ENCODE data around the gene RTN4. TPM values are rescaled to one million over a fixed set of nuclear protein-coding genes. Genes with fewer than 3 reads are reported as not detected.

The RTN4 gene
- total RNA-seq, 4 donors from 2014 or later: 216 to 304 (median 228) TPM

DNA sequence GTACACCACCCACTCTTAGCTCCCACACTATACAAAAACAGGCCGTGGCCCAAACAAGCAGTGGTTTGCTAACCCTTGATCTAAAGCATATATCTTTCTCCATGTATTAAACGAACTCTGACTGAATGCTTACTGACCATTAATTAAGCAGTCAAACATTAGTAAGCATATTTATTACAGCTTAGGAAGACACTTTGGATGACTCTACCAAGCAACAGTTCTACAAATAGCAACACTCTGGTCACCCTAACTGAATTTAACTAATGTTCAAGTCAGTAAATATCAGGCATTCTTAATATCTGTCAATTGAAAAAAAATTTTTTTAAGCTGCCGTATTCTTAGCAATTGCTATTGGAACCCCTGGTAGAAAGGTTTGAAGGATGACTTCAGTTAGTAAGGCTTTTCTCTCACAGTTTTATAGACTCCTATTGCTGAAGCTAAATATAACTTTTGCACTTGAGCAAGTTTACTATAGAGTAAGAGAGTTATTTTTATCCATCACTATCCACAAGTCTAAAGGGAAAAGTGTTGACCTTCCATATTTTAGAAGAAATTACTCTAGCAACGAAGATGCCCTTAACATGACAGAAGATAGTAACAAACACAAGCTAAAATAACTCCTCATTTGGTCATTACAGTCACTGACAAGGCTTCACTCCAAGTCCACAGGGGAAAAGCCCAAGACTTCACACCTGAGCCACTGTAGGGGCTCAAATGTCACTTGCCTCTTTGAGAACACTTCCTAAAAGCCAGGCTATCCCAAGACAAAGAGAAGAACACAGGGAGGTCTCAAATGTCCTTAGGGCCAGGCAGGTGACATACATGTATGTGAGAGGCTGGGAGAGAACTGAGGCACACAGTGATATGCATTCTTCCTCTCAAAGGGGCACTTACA is 74.4 kb downstream of the RTN4 start:
- H3K9me3 ChIP-seq: no peaks in the 10 kb centered on the region
- H3K27me3 ChIP-seq: no peaks in the 10 kb centered on the region
- H3K27ac ChIP-seq: peak overlapping the region; percentile 44 to 66 (median 56)
- peaks cover 0 to 15% of the 10 kb centered on the region in 2 donors for H3K36me3 ChIP-seq
- TF ChIP-seq, protein P1, sequence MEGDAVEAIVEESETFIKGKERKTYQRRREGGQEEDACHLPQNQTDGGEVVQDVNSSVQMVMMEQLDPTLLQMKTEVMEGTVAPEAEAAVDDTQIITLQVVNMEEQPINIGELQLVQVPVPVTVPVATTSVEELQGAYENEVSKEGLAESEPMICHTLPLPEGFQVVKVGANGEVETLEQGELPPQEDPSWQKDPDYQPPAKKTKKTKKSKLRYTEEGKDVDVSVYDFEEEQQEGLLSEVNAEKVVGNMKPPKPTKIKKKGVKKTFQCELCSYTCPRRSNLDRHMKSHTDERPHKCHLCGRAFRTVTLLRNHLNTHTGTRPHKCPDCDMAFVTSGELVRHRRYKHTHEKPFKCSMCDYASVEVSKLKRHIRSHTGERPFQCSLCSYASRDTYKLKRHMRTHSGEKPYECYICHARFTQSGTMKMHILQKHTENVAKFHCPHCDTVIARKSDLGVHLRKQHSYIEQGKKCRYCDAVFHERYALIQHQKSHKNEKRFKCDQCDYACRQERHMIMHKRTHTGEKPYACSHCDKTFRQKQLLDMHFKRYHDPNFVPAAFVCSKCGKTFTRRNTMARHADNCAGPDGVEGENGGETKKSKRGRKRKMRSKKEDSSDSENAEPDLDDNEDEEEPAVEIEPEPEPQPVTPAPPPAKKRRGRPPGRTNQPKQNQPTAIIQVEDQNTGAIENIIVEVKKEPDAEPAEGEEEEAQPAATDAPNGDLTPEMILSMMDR (IDR thresholded peaks at IDR 0.05): peak in 1 of 4 experiments; percentile 3
- TF ChIP-seq EP300 (IDR thresholded peaks at IDR 0.05): no peak
- ATAC-seq: no peak
- no peak overlapping the region for H3K4me3 ChIP-seq
- 35% methylated on average over 4 of the region's 4 CpGs for WGBS, 2 donors (ENCODE audit: low coverage in 1 of 2)
- H3K4me1 ChIP-seq: peaks cover 22 to 84% (median 31%) of the 10 kb centered on the region in 3 donors

DNA sequence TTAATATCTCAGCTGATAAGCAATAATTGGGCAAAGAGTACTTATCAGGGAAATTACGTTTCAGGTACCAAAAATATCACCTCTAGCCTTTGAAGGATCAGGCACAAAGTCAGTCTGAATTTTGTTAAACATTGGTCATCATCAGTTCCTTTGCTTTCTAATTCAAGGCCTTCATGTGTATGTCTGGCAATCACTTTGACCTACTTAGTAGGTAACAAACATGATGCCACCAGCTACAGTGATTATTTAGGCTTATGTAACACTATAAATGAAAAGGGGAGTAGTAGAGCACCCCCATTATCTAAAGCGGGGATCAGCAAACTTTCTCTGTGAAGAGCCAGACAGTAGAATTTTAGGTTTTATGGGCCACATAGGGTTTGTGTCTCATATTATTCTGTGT is 75.1 kb downstream of the RTN4 start:
- peak overlapping the region in 3 of 4 donors; percentile 44 to 66 (median 65) for H3K27ac ChIP-seq
- no peaks in the 10 kb centered on the region for H3K27me3 ChIP-seq
- peaks cover 0 to 21% of the 10 kb centered on the region in 2 donors for H3K36me3 ChIP-seq
- H3K9me3 ChIP-seq: no peaks in the 10 kb centered on the region
- TF ChIP-seq POLR2A (IDR thresholded peaks at IDR 0.05): no peak
- H3K4me1 ChIP-seq: peaks cover 22 to 78% (median 31%) of the 10 kb centered on the region in 3 donors
- 72 to 85% methylated on average over 2 of the region's 2 CpGs for WGBS, 2 donors (ENCODE audit: low coverage in 1 of 2)
- no peak overlapping the region for H3K4me3 ChIP-seq
- no peak for ATAC-seq

DNA sequence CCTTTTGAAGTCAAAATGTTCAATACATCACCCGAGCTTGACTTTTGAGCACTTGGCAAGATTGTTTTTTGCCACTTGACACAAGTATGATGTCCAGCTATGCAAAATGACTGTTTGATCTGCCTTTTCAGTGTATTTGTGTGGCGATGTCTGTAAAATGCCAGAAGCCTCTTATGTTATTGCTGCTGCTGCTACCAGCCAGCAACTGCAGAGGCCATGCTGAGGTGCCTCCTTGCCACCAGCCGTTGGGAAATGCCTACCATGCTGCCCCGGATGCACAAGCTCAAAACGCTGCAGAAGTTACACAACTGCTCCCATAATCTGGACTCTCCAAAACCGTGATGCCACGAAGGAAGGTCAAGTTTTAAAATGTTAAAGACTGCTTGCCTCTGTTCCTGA is 80.3 kb downstream of the RTN4 start:
- Histone ChIP-seq H3K27ac (no peak overlapping the region), H3K4me1 (peaks cover 0 to 44% (median 5%) of the 10 kb centered on the region in 3 donors), H3K27me3 (no peaks in the 10 kb centered on the region), H3K9me3 (no peaks in the 10 kb centered on the region), H3K36me3 (peaks cover 0 to 53% of the 10 kb centered on the region in 2 donors), H3K4me3 (no peak overlapping the region)
- WGBS, 2 donors (ENCODE audit: low coverage in 1 of 2): 74 to 83% methylated on average over 3 to 4 of the region's 7 CpGs
- no peak for TF ChIP-seq POLR2A (IDR thresholded peaks at IDR 0.05)
- TF ChIP-seq POLR2AphosphoS5 (IDR thresholded peaks at IDR 0.05): no peak
- TF ChIP-seq, protein P1 (IDR thresholded peaks at IDR 0.05): no peak
- no peak for TF ChIP-seq EP300 (IDR thresholded peaks at IDR 0.05)
- ATAC-seq: no peak

DNA sequence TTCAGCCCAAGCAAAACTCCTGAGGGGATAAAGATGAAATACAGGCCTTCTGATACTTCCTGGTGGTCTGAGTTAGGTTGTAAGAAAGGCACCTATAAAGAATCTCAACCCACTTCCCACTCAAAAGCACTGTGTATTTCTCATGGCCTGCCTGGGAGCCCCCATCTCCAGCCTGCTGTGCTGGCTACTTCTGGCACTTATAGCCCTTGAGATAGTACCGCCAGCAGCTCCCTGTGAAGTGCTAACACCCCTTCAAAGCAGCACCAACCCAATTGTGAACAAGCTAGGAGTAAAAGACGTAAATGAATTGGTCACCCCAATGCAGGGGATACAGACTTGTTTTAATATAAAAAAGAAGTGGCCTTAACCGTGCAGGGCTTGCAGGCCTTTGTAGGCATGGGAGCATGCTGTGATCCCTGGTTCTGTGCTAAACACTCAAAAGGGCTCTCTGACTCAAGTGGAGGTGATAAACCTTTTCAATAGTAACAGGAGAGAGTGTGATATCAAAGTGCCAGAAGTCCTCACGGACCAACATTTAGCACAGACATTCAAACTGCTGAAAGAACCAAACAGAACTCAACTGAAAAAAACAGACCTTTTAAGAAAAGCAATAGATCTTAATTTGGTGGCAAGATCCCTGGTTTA is 80.8 kb downstream of the RTN4 start:
- 50 to 57% methylated on average over 2 of the region's 4 CpGs for WGBS, 2 donors (ENCODE audit: low coverage in 1 of 2)
- Histone ChIP-seq H3K4me3 (no peak overlapping the region), H3K27me3 (no peaks in the 10 kb centered on the region), H3K4me1 (peaks cover 0 to 38% (median 5%) of the 10 kb centered on the region in 3 donors), H3K27ac (no peak overlapping the region), H3K9me3 (no peaks in the 10 kb centered on the region), H3K36me3 (peaks cover 0 to 53% of the 10 kb centered on the region in 2 donors)
- no peak for ATAC-seq
- TF ChIP-seq, protein P1 (IDR thresholded peaks at IDR 0.05): no peak
- TF ChIP-seq POLR2AphosphoS5 (IDR thresholded peaks at IDR 0.05): no peak

DNA sequence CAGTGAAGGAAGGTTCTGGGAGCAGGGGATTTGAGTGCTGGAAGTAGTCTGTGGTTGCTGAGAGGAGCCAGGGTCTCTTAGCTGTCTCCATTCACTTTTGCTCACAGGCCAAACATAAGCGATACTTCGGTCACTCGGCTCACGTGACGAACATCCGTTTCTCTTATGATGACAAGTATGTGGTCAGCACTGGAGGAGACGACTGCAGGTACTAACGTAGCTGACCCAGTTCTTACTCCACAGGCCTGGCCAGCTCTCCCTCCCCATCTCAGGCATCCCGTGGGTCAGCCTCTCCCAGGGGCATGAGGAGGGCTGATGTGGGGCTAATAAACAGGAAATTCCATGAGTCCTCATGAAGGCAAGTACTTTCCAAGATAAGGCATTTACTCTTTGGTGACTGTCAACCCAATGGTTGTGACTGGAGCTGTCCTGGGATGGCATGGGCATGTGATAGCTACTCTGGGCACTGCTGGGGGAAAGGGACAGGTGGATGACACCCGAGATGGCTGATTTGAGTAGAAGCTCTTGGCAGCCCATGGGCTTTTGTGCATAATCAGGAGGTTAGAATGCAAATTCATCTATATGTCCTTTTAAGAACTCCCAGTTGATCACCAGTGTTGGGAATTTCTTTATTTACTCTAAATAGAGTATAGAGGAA is 81.6 kb downstream of the RTN4 start:
- H3K9me3 ChIP-seq: no peaks in the 10 kb centered on the region
- ATAC-seq: no peak
- H3K27ac ChIP-seq: no peak overlapping the region
- H3K27me3 ChIP-seq: no peaks in the 10 kb centered on the region
- peaks cover 0 to 33% (median 5%) of the 10 kb centered on the region in 3 donors for H3K4me1 ChIP-seq
- peaks cover 0 to 53% of the 10 kb centered on the region in 2 donors for H3K36me3 ChIP-seq
- TF ChIP-seq POLR2AphosphoS5 (IDR thresholded peaks at IDR 0.05) (peak; percentile 2), POLR2A (IDR thresholded peaks at IDR 0.05) (no peak), EP300 (IDR thresholded peaks at IDR 0.05) (no peak)
- TF ChIP-seq, protein P1 (IDR thresholded peaks at IDR 0.05): no peak
- no peak overlapping the region for H3K4me3 ChIP-seq
- 81% methylated on average over 7 of the region's 10 CpGs; no CpG with 5 or more reads in 1 of the 2 donors for WGBS, 2 donors (ENCODE audit: low coverage in 1 of 2)

All from gastroesophageal sphincter (tissue), 4 donors.